Common myeloid progenitor, CD34-positive (primary cell): Measurements from ENCODE around the gene RBM34.
"Not testable (repeated sequence)": the region's sequence is repeated elsewhere in the genome, so short reads cannot be mapped to it uniquely, and the experiment has no call there.

Source experiments
- CTCF ChIA-PET: fragments of 350-600 bp; sonication (Branson Sonifier 250); formaldehyde crosslinking; loops from one replicate; lab custom pipeline; 2021; ENCODE audit warnings: antibody characterized with exemption; lab: Charles Lee
- POLR2A ChIA-PET: fragments of 350-600 bp; sonication (Branson Sonifier 250); formaldehyde crosslinking; loops from one replicate; lab custom pipeline; 2021; ENCODE audit warnings: antibody characterized with exemption; lab: Charles Lee
- DNase-seq, 3 donors: peaks; one replicate each; pipeline versions ENCODE4 v3.0.0 to v3.0.0-alpha.2; 2013
- H3K27ac ChIP-seq, 2 experiments: 1 replicate in 1 of 2; 2 replicates in 1 of 2; pipeline ENCODE4 v1.7.0; 2013; ENCODE audit warnings: inconsistent platforms in 2 of 2, low read length in 2 of 2, mild to moderate bottlenecking in 2 of 2, low read depth in 1 of 2, moderate library complexity in 1 of 2; ENCODE audit not compliant: severe bottlenecking in 2 of 2, insufficient read depth in 1 of 2, poor library complexity in 1 of 2
- H3K27me3 ChIP-seq, 5 experiments: replicated peaks in 2 of 5; 1 replicate in 3 of 5; 2 replicates in 2 of 5; pipeline versions ENCODE4 v1.6.1 to v1.7.0; 2013; ENCODE audit warnings: low read length in 4 of 5, mild to moderate bottlenecking in 2 of 5, moderate library complexity in 2 of 5, inconsistent platforms in 1 of 5; ENCODE audit not compliant: insufficient read depth in 5 of 5, control insufficient read depth in 4 of 5
- H3K36me3 ChIP-seq, 4 experiments: 1 replicate in 2 of 4; 2 replicates in 2 of 4; pipeline versions ENCODE4 v1.6.1 to v1.7.0; 2013; ENCODE audit warnings: low read length in 3 of 4, control low read depth in 1 of 4, mild to moderate bottlenecking in 1 of 4; ENCODE audit not compliant: control insufficient read depth in 4 of 4, insufficient read depth in 4 of 4
- H3K4me1 ChIP-seq, 4 experiments: 1 replicate in 3 of 4; 2 replicates in 1 of 4; pipeline versions ENCODE4 v1.6.1 to v1.7.1; 2013; ENCODE audit warnings: low read length in 3 of 4, mild to moderate bottlenecking in 3 of 4, control low read depth in 1 of 4, inconsistent platforms in 1 of 4, moderate library complexity in 1 of 4; ENCODE audit not compliant: control insufficient read depth in 4 of 4, insufficient read depth in 4 of 4; ENCODE audit errors: control extremely low read depth in 1 of 4
- H3K4me3 ChIP-seq, 7 experiments: 1 replicate in 4 of 7; 2 replicates in 3 of 7; pipeline versions ENCODE4 v1.5.1 to v1.7.0; 2013; ENCODE audit warnings: mild to moderate bottlenecking in 7 of 7, low read length in 6 of 7, moderate library complexity in 6 of 7, inconsistent platforms in 2 of 7, low read depth in 2 of 7, control low read depth in 1 of 7; ENCODE audit not compliant: insufficient read depth in 4 of 7, control insufficient read depth in 1 of 7; ENCODE audit errors: extremely low read depth in 1 of 7
- H3K9me3 ChIP-seq, 5 experiments: 1 replicate in 4 of 5; 2 replicates in 1 of 5; pipeline versions ENCODE4 v1.6.1 to v1.7.1; 2013; ENCODE audit warnings: low read length in 4 of 5, mild to moderate bottlenecking in 2 of 5, inconsistent platforms in 1 of 5, low read depth in 1 of 5, moderate library complexity in 1 of 5; ENCODE audit not compliant: control insufficient read depth in 4 of 5, insufficient read depth in 2 of 5; ENCODE audit errors: control extremely low read depth in 1 of 5
- WGBS: methylation state at CpG from one replicate; pipeline ENCODE4 v1.1.5; 2013; ENCODE audit not compliant: insufficient coverage; 5-methylcytosine and 5-hydroxymethylcytosine counted together

RBM34 gene

GRCh38 chr1:235102259-235102582 is 58.8 kb downstream of the RBM34 start:
- no peak overlapping the region for H3K4me3 ChIP-seq
- DNase-seq, result no peak
- ChIA-PET POLR2A (interaction anchor here (0.6 kb wide), 1 partner anchor 320 kb away, joined by 3 read pairs; no protein-coding TSS in a partner anchor), CTCF (interaction anchor here (1.3 kb wide), 1 partner anchor 9 kb away, joined by 5 read pairs; no protein-coding TSS in a partner anchor)
- no peaks in the 10 kb centered on the region for H3K9me3 ChIP-seq
- H3K27me3 ChIP-seq, result no peaks in the 10 kb centered on the region
- no peak overlapping the region for H3K27ac ChIP-seq
- WGBS, result 100% methylated on average over 3 of the region's 3 CpGs
- H3K4me1 ChIP-seq, result peaks cover 0 to 12% (median 9%) of the 10 kb centered on the region in 4 experiments
- peaks cover 0 to 5% (median under 1%) of the 10 kb centered on the region in 4 experiments for H3K36me3 ChIP-seq

GRCh38 chr1:235101558-235102258 is 59.3 kb downstream of the RBM34 start:
- H3K36me3 ChIP-seq, result no peaks in the 10 kb centered on the region
- ChIA-PET POLR2A (interaction anchor here (0.6 kb wide), 1 partner anchor 320 kb away, joined by 3 read pairs; no protein-coding TSS in a partner anchor), CTCF (interaction anchor here (1.1 to 1.5 kb wide), 3 partner anchors 8 to 16 kb away, joined by 5 to 6 read pairs (median 5); no protein-coding TSS in a partner anchor)
- H3K9me3 ChIP-seq, result no peaks in the 10 kb centered on the region
- no peaks in the 10 kb centered on the region for H3K27me3 ChIP-seq
- no peak overlapping the region for H3K27ac ChIP-seq
- H3K4me1 ChIP-seq, result peaks cover 0 to 12% (median 9%) of the 10 kb centered on the region in 4 experiments
- 91% methylated on average over 4 of the region's 5 CpGs for WGBS
- no peak for DNase-seq
- H3K4me3 ChIP-seq, result no peak overlapping the region

DNA sequence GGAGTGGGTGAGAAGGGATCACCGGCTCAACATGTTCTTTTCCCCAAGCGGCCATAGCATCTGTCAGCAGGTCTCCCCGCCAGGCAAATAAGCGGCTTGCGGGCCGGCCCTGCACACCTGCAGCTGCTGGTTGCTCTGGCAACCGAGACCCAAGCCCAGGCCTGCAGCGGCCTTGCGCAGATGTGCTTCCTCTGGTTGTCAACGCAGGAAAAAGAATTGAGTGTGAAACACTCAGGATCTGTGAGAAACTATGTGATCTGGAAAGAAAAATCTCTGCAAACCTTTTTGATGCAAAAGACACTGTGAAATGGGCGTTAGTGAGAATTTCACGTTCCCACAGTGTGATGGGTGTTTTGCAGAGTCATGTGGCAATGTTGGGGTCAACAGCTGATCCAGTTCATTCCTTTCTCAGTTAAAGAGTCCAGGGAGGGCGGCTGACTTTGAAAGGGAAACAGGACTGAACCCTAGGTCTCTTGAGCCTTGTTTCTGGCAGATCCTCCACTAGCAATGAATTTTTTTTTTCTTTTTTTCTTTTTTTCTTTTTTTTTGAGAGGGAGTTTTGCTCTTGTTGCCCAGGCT is 60.8 kb downstream of the RBM34 start:
- H3K27ac ChIP-seq, result no peak overlapping the region
- no peaks in the 10 kb centered on the region for H3K27me3 ChIP-seq
- CTCF ChIA-PET, result interaction anchor here (1.0 to 1.5 kb wide), 3 partner anchors 10 to 524 kb away, joined by 3 to 6 read pairs (median 5); no protein-coding TSS in a partner anchor
- no peaks in the 10 kb centered on the region for H3K36me3 ChIP-seq
- no peaks in the 10 kb centered on the region for H3K9me3 ChIP-seq
- H3K4me1 ChIP-seq, result peaks cover 0 to 12% (median 9%) of the 10 kb centered on the region in 4 experiments
- no peak for DNase-seq
- POLR2A ChIA-PET, result interaction anchor here (0.7 kb wide), 1 partner anchor 22 kb away, joined by 6 read pairs; no protein-coding TSS in a partner anchor
- H3K4me3 ChIP-seq, result no peak overlapping the region
- 86% methylated on average over 8 of the region's 13 CpGs for WGBS

DNA sequence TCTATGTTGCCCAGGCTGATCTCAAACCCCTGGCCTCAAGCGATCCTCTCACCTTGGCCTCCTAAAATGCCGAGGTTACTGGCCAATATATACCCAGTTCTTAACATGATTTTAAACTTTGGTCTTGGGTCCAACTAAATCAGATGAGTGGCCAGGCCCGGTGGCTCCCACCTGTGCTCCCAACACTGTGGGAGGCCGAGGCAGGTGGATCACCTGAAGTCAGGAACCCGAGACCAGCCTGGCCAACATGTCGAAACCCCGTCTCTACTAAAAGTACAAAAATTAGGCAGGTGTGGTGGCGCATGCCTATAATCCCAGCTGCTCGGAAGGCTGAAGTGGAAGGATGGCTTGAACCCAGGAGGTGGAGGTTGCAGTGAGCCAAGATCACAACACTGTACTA is 62.1 kb downstream of the RBM34 start:
- no peak for DNase-seq
- Histone ChIP-seq H3K4me3 (no peak overlapping the region), H3K36me3 (no peaks in the 10 kb centered on the region), H3K4me1 (peaks cover 0 to 8% (median 5%) of the 10 kb centered on the region in 4 experiments), H3K9me3 (no peaks in the 10 kb centered on the region), H3K27me3 (no peaks in the 10 kb centered on the region), H3K27ac (no peak overlapping the region)
- 98% methylated on average over 9 of the region's 9 CpGs for WGBS
- CTCF ChIA-PET, result interaction anchor here (1.0 to 1.3 kb wide), 2 partner anchors 20 to 318 kb away, joined by 3 to 4 read pairs; no protein-coding TSS in a partner anchor
- POLR2A ChIA-PET, result no interaction called here

DNA sequence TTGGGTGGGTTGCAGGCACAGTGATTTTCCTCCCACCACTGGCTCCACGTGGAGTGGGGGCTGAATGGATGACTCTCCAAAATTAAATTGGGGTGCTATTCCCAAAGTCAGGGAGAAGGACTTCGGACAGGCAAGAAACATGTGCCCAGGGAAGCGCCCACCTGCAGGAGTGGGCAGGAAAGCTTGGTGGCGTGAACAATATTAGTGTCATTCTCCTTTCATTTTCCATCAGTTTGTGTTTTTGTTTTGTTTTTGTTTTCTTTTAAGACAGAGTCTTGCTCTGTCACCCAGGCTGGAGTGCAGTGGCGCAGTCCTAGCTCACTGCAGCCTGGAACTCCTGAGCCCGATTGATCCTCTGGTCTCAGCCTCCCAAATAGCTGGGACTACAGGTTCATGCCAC is 62.5 kb downstream of the RBM34 start:
- no peaks in the 10 kb centered on the region for H3K27me3 ChIP-seq
- H3K4me1 ChIP-seq, result peaks cover 0 to 10% (median 8%) of the 10 kb centered on the region in 4 experiments
- H3K27ac ChIP-seq, result no peak overlapping the region
- H3K4me3 ChIP-seq, result no peak overlapping the region
- no peaks in the 10 kb centered on the region for H3K36me3 ChIP-seq
- ChIA-PET POLR2A (interaction anchor here (0.8 kb wide), 1 partner anchor 92 kb away, joined by 8 read pairs; no protein-coding TSS in a partner anchor), CTCF (interaction anchor here (1.3 kb wide), 1 partner anchor 318 kb away, joined by 4 read pairs; no protein-coding TSS in a partner anchor)
- 91% methylated on average over 6 of the region's 6 CpGs for WGBS
- DNase-seq, result no peak
- no peaks in the 10 kb centered on the region for H3K9me3 ChIP-seq

GRCh38 chr1:235097501-235097900 is 63.5 kb downstream of the RBM34 start:
- not testable (repeated sequence) for H3K27me3 ChIP-seq, DNase-seq, H3K4me3 ChIP-seq, H3K27ac ChIP-seq, H3K9me3 ChIP-seq, H3K36me3 ChIP-seq
- 93% methylated on average over 14 of the region's 14 CpGs for WGBS
- CTCF ChIA-PET, result interaction anchor here (1.3 kb wide), 1 partner anchor 319 kb away, joined by 4 read pairs; no protein-coding TSS in a partner anchor
- H3K4me1 ChIP-seq, result peaks cover 0 to 12% (median 6%) of the 10 kb centered on the region in 4 experiments
- POLR2A ChIA-PET, result interaction anchor here (0.6 to 0.8 kb wide), 3 partner anchors 11 to 142 kb away, joined by 3 to 8 read pairs (median 5); no protein-coding TSS in a partner anchor
